Heart left ventricle (tissue), 16 donors: ENCODE results near the gene GNAI2. TPM values are rescaled to one million over a fixed set of nuclear protein-coding genes. Genes with fewer than 3 reads are reported as not detected.

Experiments used
- ATAC-seq, 4 donors: fragments of 200-7000 bp; cut with Tn5 transposase; one replicate each; pipeline ENCODE4 v1.9.1; 2020 to 2022; ENCODE audit warnings: moderate library complexity in 4 of 4, mild to moderate bottlenecking in 3 of 4, moderate number of reproducible peaks in 1 of 4
- DNase-seq, 5 donors: peaks; one replicate each; pipeline ENCODE4 v3.0.0-alpha.2; 2020
- H3K27ac ChIP-seq, 12 donors: fragments of 200-600 bp; sonication (generic) in 4 of 12; one replicate each; pipeline versions ENCODE4 v1.5.0 to v1.8.0; 2016 to 2022; ENCODE audit warnings: mild to moderate bottlenecking in 2 of 12
- H3K27me3 ChIP-seq, 9 donors: fragments of 200-600 bp; sonication (generic) in 2 of 9; one replicate each; pipeline versions ENCODE4 v1.5.1 to v1.8.0; 2016 to 2022; ENCODE audit warnings: mild to moderate bottlenecking in 3 of 9
- H3K36me3 ChIP-seq, 9 donors: fragments of 200-600 bp; sonication (generic) in 2 of 9; one replicate each; pipeline versions ENCODE4 v1.5.0 to v1.8.0; 2018 to 2022; ENCODE audit warnings: mild to moderate bottlenecking in 2 of 9
- H3K4me1 ChIP-seq, 12 donors: fragments of 200-600 bp; sonication (generic) in 4 of 12; one replicate each; pipeline versions ENCODE4 v1.5.0 to v1.8.0; 2016 to 2022; ENCODE audit warnings: mild to moderate bottlenecking in 3 of 12
- H3K4me3 ChIP-seq, 12 donors: fragments of 200-600 bp; sonication (generic) in 4 of 12; one replicate each; pipeline versions ENCODE4 v1.5.0 to v1.8.0; 2017 to 2022; ENCODE audit warnings: mild to moderate bottlenecking in 9 of 12, moderate library complexity in 4 of 12
- H3K9me3 ChIP-seq, 12 donors: fragments of 200-600 bp; sonication (generic) in 4 of 12; one replicate each; pipeline versions ENCODE4 v1.5.0 to v1.8.0; 2016 to 2022; ENCODE audit warnings: mild to moderate bottlenecking in 1 of 12
- POLR2A ChIP-seq, 2 donors: fragments of 450-650 bp; IDR thresholded peaks; one replicate each; pipeline ENCODE4 v1.6.1; 2017; ENCODE audit warnings: antibody characterized with exemption in 2 of 2, mild to moderate bottlenecking in 2 of 2, moderate library complexity in 2 of 2
- WGBS, 4 donors: extraction: QIAGEN DNeasy Blood & Tissue Kit in 2 of 4; methylation state at CpG; one replicate each; pipeline versions ENCODE4 v1.1.5 to v1.1.7; 2013 to 2018; 5-methylcytosine and 5-hydroxymethylcytosine counted together
- intact Hi-C, 10 donors: fragments of 100-400 bp; cut with DNase I; formaldehyde crosslinking; loops; one replicate each; pipeline versions ENCODE4 v1.11.1 to v1.14.2; 2022
- polyA plus RNA-seq, 2 donors: library from polyadenylated mRNA; stranded (reverse); fragments of 200-250 nt; gene quantifications; one replicate each; pipeline ENCODE4 v1.2.3, GENCODE V29; 2013
- total RNA-seq, 9 donors: library from RNA; depleted of rRNA in 2 of 9; stranded (reverse); fragments of >200 nt in 2 of 9; fragmentation: NEBNext Ultra II Directional in 3 of 9; extraction: Animal tissue kit (Norgen Biotek cat#: 25700) in 3 of 9; gene quantifications; one replicate each; pipeline versions ENCODE4 v1.1.0 to v1.2.4, GENCODE V29; 2016 to 2023
- TF ChIP-seq, protein P1 (sequence below), 12 donors: fragments of 200-600 bp; sonication (generic) in 4 of 12; IDR thresholded peaks; one replicate each; pipeline versions ENCODE4 v1.5.0 to v1.8.0; 2018 to 2022; ENCODE audit warnings: antibody characterized with exemption in 12 of 12, mild to moderate bottlenecking in 5 of 12
- donor health status: ischemic (EF 13 %, LVEDD 7.1; RV severe dilation, severe dysfunction).
- donor health status: healthy with polysubstance abuse.
- donor health status: DM: no; HTN: yes; CAD: no.
- donor health status: DM: no; HTN: no; CAD: no.
- donor health status: ischemic (EF 25% LVEDD 6.9; RV normal size, moderate dysfunction).
- donor health status: ischemic (EF 25% LVEDD 5.7; RV mildly dilated, moderate dysfunction).
- donor health status: healthy.
- donor health status: DM: yes; HTN: yes; CAD: no.
- donor health status: ischemic (EF 35%, LVEDD 5.7; RV mildly dilated, moderate dysfunction).
- donor health status: nonischemic (EF 11% LVEDD 7.7; RV severe dilation, severe dysfunction).
- donor health status: DM: yes; HTN: yes; CAD: no.
- donor health status: PGD.
- donor health status: ischemic (EF 29% LVEDD 5.4; RV normal size, mild dysfunction).
- donor health status: nonischemic (EF 23%, LVEDD 6.1; RV moderate dilation, normal function).

Gene GNAI2
- total and polyA plus RNA-seq, 11 donors: 93.2 to 365 (median 140) TPM

DNA sequence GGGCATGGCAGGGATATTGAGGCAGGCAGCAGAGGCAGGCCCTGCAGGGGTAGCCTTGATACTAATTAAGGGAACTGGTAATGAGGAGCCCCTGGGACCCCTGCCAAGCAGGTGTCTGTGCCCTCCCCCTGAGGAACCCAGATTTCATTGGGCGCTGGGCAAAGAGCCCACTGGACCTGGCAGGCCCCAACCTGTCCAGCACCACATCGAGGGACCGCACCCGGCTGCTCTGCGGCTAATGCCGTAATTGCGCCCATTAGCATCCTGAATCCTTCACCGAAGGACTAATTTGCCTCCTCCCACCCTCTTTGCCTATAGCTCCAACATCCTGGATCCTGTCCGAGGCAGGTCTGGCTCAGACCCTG is 19.2 kb downstream of the GNAI2 start:
- Histone ChIP-seq H3K36me3 (peaks cover 0 to 94% (median 56%) of the 10 kb centered on the region in 9 donors), H3K4me1 (peaks cover 0 to 87% (median 62%) of the 10 kb centered on the region in 12 donors), H3K9me3 (peaks cover 0 to 6% (median 0%) of the 10 kb centered on the region in 12 donors), H3K27ac (peak overlapping the region; percentile 69 to 99 (median 92)), H3K4me3 (peak overlapping the region in 2 of 12 donors; percentile 7 to 11), H3K27me3 (no peaks in the 10 kb centered on the region)
- intact Hi-C loops: loop anchor here in 1 of 10 donors (10.0 kb wide), 1 partner anchor 70 kb away; the partner anchor contains the start of genes HYAL2 and TUSC2
- TF ChIP-seq, protein P1, sequence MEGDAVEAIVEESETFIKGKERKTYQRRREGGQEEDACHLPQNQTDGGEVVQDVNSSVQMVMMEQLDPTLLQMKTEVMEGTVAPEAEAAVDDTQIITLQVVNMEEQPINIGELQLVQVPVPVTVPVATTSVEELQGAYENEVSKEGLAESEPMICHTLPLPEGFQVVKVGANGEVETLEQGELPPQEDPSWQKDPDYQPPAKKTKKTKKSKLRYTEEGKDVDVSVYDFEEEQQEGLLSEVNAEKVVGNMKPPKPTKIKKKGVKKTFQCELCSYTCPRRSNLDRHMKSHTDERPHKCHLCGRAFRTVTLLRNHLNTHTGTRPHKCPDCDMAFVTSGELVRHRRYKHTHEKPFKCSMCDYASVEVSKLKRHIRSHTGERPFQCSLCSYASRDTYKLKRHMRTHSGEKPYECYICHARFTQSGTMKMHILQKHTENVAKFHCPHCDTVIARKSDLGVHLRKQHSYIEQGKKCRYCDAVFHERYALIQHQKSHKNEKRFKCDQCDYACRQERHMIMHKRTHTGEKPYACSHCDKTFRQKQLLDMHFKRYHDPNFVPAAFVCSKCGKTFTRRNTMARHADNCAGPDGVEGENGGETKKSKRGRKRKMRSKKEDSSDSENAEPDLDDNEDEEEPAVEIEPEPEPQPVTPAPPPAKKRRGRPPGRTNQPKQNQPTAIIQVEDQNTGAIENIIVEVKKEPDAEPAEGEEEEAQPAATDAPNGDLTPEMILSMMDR (IDR thresholded peaks at IDR 0.05): no peak
- no peak for TF ChIP-seq POLR2A (IDR thresholded peaks at IDR 0.05)
- ATAC-seq: no peak
- 63 to 85% (median 75%) methylated on average over 8 to 9 of the region's 9 CpGs for WGBS, 4 donors
- no peak for DNase-seq

DNA sequence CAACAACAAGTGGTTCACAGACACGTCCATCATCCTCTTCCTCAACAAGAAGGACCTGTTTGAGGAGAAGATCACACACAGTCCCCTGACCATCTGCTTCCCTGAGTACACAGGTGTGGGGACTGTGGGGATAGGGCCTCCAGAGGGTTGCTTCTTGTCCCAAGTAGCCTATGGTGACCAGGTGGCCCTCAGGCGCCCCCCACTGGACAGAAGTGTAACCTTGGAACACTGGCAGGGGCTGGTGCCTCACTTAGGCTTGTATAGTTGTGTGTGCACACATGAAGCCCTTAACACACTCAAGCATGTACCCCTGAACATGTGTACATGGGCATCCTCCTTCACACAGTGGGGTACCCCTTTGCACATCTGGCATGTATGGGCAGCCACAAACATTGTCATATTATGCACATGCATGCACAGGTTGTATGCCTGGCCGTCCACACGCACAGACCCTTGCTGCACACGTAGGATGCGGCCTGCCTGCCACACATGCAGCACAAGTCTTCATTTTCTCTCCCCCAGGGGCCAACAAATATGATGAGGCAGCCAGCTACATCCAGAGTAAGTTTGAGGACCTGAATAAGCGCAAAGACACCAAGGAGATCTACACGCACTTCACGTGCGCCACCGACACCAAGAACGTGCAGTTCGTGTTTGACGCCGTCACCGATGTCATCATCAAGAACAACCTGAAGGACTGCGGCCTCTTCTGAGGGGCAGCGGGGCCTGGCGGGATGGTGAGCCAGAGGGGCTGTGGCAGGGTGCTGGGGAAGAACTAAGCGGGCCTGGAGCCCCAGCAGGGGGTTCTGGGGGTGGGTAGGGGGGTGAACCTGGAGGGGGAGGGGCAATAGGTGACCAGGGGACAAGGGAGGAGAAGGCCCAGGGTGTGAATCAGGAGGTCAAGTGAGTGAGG is 21.2 kb downstream of the GNAI2 start:
- Histone ChIP-seq H3K9me3 (peaks cover 0 to 6% (median 0%) of the 10 kb centered on the region in 12 donors), H3K4me3 (no peak overlapping the region), H3K4me1 (peaks cover 0 to 81% (median 56%) of the 10 kb centered on the region in 12 donors), H3K27ac (peak overlapping the region in 10 of 12 donors; percentile 27 to 100 (median 99)), H3K27me3 (no peaks in the 10 kb centered on the region), H3K36me3 (peaks cover 0 to 74% (median 51%) of the 10 kb centered on the region in 9 donors)
- WGBS, 4 donors: 88 to 93% (median 90%) methylated on average over 19 to 20 of the region's 20 CpGs
- DNase-seq (peak in 2 of 5 donors; percentile 51 to 61), ATAC-seq (no peak)
- no peak for TF ChIP-seq POLR2A (IDR thresholded peaks at IDR 0.05)
- TF ChIP-seq, protein P1 (IDR thresholded peaks at IDR 0.05): peak; percentile 33 to 62 (median 46)
- intact Hi-C loops: loop anchor here in 2 of 10 donors (2.0 to 10.0 kb wide), 2 partner anchors 14 to 68 kb away; partner anchors contain the start of genes HYAL2 (in 1 of the 2) and TUSC2 (in 1 of the 2)

DNA sequence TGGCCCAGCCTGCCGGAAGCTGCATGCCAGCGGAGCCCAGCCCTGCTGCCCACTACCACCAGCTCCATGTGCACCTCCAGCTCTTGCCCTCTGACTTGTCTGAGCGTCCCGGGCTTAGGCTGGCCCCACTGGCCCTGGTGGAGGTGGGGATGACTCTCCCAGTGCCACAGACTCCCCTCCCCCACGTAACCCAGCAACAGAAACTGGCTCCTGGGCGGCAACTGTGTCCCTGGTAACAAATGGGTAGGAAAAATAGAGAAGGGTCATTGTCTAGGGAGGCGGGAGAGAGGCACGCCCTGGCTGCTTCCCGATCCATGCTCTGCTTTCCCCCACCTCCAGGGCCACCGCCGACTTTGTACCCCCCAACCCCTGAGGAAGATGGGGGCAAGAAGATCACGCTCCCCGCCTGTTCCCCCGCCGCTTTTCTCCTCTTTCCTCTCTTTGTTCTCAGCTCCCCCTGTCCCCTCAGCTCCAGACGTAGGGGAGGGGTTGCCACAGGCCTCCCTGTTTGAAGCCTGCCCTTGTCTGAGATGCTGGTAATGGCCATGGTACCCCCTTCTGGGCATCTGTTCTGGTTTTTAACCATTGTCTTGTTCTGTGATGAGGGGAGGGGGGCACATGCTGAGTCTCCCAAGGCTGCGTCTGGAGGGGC is 22.2 kb downstream of the GNAI2 start:
- Histone ChIP-seq H3K4me1 (peaks cover 0 to 71% (median 51%) of the 10 kb centered on the region in 12 donors), H3K27ac (peak overlapping the region in 10 of 12 donors; percentile 5 to 100 (median 100)), H3K4me3 (no peak overlapping the region), H3K9me3 (peaks cover 0 to 6% (median 0%) of the 10 kb centered on the region in 12 donors), H3K36me3 (peaks cover 0 to 65% (median 42%) of the 10 kb centered on the region in 9 donors), H3K27me3 (no peaks in the 10 kb centered on the region)
- 82 to 90% (median 86%) methylated on average over 16 to 17 of the region's 17 CpGs for WGBS, 4 donors
- ATAC-seq (no peak), DNase-seq (peak in 1 of 5 donors; percentile 28)
- intact Hi-C loops: loop anchor here in 1 of 10 donors (10.0 kb wide), 1 partner anchor 67 kb away; the partner anchor contains the start of genes HYAL2 and TUSC2
- no peak for TF ChIP-seq POLR2A (IDR thresholded peaks at IDR 0.05)
- TF ChIP-seq, protein P1 (IDR thresholded peaks at IDR 0.05): no peak
